ENCODE results near the gene PLRG1.

- TF ChIP-seq POLR2A (IDR thresholded peaks at IDR 0.05) = no peak
- no peak for TF ChIP-seq EP300 (IDR thresholded peaks at IDR 0.05)
- TF ChIP-seq POLR2AphosphoS5 (IDR thresholded peaks at IDR 0.05) = no peak
- no peak for TF ChIP-seq CTCF (IDR thresholded peaks at IDR 0.05)
Observed at GRCh38 chr4:154588198-154588597, 38.0 kb upstream of the PLRG1 start.

Measured in upper lobe of left lung (tissue), 4 donors.